Tibial artery (tissue), 4 donors: Measurements from ENCODE around the gene FAM187B.

Source experiments
- DNase-seq, 2 donors: peaks; one replicate each; pipeline ENCODE4 v3.0.0-alpha.2; 2019
- H3K27ac ChIP-seq, 2 donors: fragments of 200-600 bp; sonication (generic) in 1 of 2; 1 replicate in 1 of 2; 2 replicates in 1 of 2; pipeline ENCODE4 v1.5.1; 2018 to 2019; ENCODE audit warnings: mild to moderate bottlenecking in 1 of 2
- H3K27me3 ChIP-seq, 2 donors: fragments of 200-600 bp; sonication (generic) in 1 of 2; one replicate each; pipeline versions ENCODE4 v1.5.1 to v1.6.0; 2016 to 2019
- H3K36me3 ChIP-seq, 3 donors: fragments of 200-600 bp; sonication (generic) in 2 of 3; one replicate each; pipeline ENCODE4 v1.5.1; 2016 to 2019; ENCODE audit warnings: mild to moderate bottlenecking in 2 of 3
- H3K4me1 ChIP-seq, 4 donors: fragments of 200-600 bp; sonication (generic) in 2 of 4; 1 replicate in 3 of 4; 2 replicates in 1 of 4; pipeline ENCODE4 v1.5.1; 2016 to 2019
- H3K4me3 ChIP-seq, 2 donors: fragments of 200-600 bp; sonication (generic) in 1 of 2; 1 replicate in 1 of 2; 2 replicates in 1 of 2; pipeline ENCODE4 v1.5.1; 2018 to 2019; ENCODE audit warnings: mild to moderate bottlenecking in 2 of 2
- H3K9me3 ChIP-seq, 3 donors: fragments of 200-600 bp; sonication (generic) in 1 of 3; one replicate each; pipeline ENCODE4 v1.5.1; 2016 to 2019
- intact Hi-C: fragments of 100-400 bp; cut with DNase I; formaldehyde crosslinking; loops from one replicate; pipeline ENCODE4 v1.15.0; 2023; ENCODE audit warnings: low total_unique reads
- TF ChIP-seq, protein P1 (sequence below), 2 experiments: fragments of 200-600 bp in 1 of 2; fragments of 450-650 bp in 1 of 2; IDR thresholded peaks; one replicate each; pipeline ENCODE4 v1.5.1; 2017 to 2019; ENCODE audit warnings: antibody characterized with exemption in 2 of 2, mild to moderate bottlenecking in 1 of 2, moderate library complexity in 1 of 2

Gene FAM187B

DNA sequence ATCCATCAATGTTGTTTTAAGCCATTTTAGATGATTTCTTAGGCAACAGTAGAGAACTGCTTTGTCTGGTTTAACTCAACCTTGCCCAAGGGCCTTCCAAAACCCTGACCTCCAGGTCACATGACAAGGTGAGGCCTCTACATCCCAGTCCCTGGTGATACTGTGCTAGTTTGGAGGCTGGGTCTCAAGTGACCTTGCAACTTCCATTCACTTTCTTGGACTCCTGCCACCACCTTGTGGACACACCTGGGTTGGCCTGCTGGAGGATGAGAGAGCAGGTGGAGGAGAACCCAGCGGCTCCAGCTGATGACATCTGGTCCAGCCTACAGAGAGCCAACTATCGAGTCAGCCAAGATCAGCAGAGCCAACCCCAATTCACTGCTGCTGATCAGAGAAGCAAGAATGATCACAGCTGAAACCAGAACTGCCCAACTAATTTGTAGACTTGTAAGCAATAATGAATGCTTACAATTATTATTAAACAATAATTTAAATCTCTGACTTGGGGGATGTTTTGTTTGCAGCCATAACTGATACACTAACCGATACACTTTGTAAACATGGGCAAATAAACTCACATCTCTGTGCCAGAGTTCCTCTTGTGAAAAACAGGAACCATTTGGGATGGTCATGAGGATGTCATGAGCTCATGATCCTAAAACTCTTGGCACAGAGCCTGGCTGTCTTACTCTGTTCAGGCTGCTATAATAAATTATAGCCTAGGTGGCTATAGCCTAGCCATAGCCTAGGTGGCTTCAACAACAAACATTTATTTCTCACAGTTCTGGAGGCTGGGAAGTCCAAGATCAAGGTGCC is 11.5 kb downstream of the FAM187B start:
- peak in 1 of 2 donors; percentile 52 for DNase-seq
- Histone ChIP-seq H3K4me3 (no peak overlapping the region), H3K36me3 (no peaks in the 10 kb centered on the region), H3K27ac (no peak overlapping the region), H3K9me3 (peaks cover 0 to 3% (median 0%) of the 10 kb centered on the region in 3 donors), H3K27me3 (peaks cover 0 to 5% of the 10 kb centered on the region in 2 donors), H3K4me1 (peaks cover 0 to 17% (median 7%) of the 10 kb centered on the region in 4 donors)
- TF ChIP-seq, protein P1, sequence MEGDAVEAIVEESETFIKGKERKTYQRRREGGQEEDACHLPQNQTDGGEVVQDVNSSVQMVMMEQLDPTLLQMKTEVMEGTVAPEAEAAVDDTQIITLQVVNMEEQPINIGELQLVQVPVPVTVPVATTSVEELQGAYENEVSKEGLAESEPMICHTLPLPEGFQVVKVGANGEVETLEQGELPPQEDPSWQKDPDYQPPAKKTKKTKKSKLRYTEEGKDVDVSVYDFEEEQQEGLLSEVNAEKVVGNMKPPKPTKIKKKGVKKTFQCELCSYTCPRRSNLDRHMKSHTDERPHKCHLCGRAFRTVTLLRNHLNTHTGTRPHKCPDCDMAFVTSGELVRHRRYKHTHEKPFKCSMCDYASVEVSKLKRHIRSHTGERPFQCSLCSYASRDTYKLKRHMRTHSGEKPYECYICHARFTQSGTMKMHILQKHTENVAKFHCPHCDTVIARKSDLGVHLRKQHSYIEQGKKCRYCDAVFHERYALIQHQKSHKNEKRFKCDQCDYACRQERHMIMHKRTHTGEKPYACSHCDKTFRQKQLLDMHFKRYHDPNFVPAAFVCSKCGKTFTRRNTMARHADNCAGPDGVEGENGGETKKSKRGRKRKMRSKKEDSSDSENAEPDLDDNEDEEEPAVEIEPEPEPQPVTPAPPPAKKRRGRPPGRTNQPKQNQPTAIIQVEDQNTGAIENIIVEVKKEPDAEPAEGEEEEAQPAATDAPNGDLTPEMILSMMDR (IDR thresholded peaks at IDR 0.05): no peak
- intact Hi-C loops: no loop called here

DNA sequence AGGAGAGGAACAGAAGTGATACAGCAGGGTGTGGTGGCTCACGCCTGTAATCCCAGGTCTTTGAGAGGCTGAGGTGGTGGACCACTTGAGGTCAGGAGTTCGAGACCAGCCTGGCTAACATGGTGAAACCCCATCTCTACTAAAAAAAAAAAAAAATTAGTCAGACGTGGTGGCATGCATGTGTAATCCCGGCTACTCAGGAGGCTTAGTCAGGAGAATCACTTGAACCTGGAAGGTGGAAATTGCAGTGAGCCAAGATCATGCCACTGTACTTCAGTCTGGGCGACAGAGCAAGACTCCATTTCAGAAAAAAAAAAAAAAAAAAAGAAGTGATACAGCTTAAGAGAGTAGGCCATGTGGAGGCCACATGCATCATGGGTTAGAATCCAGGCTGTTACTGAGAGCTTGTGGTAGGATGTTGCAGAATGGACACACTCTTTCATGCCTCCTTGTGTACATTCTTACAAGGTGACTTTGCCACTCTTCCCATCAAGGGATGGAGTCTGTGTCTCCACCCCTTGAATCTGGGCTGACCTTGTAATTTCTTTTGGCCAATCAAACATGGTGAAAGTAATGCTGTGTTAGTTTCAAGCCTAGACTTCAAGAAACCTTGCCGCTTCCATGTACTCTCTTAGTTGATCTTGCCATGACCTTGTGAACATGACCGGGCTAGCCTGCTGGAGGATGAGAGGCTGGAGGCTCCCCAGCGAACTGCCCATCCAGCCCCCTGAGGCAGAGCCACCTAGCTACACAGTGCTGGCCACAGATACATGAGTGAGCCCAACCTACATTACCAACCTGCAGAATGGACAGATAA is 12.3 kb downstream of the FAM187B start:
- Histone ChIP-seq H3K4me1 (peaks cover 0 to 17% (median 7%) of the 10 kb centered on the region in 4 donors), H3K27ac (no peak overlapping the region), H3K36me3 (no peaks in the 10 kb centered on the region), H3K4me3 (no peak overlapping the region), H3K9me3 (peaks cover 0 to 3% (median 0%) of the 10 kb centered on the region in 3 donors), H3K27me3 (peaks cover 0 to 5% of the 10 kb centered on the region in 2 donors)
- no peak for DNase-seq
- TF ChIP-seq, protein P1 (IDR thresholded peaks at IDR 0.05): no peak
- intact Hi-C loops: no loop called here

DNA sequence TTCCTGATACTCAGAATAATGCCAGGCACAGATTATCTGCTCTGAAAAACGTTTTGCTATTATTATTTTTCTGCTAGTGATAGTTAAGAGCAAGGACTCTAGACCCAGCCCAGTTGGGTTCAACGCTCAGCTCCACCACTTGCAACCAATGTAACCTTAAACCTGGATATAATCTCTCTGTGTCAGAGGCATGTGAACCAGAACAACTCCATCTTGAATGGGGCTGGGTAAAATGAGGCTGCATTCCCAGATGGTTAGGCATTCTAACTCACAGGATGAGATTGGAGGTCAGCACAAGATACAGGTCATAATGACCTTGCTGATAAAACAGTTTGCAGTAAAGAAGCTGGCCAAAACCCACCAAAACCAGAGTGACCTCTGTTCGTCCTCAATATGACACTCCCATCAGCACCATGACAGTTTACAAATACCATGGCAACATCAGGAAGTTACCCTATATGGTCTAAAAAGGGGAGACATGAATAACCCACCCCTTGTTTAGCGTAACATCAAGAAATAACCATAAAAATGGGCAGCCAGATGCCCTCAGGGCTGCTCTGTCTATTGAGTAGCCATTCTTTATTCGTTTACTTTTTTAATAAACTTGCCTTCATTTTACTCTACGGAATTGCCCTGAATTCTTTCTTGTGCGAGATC is 13.6 kb downstream of the FAM187B start:
- TF ChIP-seq, protein P1 (IDR thresholded peaks at IDR 0.05): no peak
- H3K4me3 ChIP-seq: no peak overlapping the region
- no peak overlapping the region for H3K27ac ChIP-seq
- intact Hi-C loops: no loop called here
- peaks cover 0 to 17% (median 7%) of the 10 kb centered on the region in 4 donors for H3K4me1 ChIP-seq
- no peaks in the 10 kb centered on the region for H3K36me3 ChIP-seq
- peaks cover 0 to 7% of the 10 kb centered on the region in 2 donors for H3K27me3 ChIP-seq
- DNase-seq: no peak
- peaks cover 0 to 3% (median 0%) of the 10 kb centered on the region in 3 donors for H3K9me3 ChIP-seq

DNA sequence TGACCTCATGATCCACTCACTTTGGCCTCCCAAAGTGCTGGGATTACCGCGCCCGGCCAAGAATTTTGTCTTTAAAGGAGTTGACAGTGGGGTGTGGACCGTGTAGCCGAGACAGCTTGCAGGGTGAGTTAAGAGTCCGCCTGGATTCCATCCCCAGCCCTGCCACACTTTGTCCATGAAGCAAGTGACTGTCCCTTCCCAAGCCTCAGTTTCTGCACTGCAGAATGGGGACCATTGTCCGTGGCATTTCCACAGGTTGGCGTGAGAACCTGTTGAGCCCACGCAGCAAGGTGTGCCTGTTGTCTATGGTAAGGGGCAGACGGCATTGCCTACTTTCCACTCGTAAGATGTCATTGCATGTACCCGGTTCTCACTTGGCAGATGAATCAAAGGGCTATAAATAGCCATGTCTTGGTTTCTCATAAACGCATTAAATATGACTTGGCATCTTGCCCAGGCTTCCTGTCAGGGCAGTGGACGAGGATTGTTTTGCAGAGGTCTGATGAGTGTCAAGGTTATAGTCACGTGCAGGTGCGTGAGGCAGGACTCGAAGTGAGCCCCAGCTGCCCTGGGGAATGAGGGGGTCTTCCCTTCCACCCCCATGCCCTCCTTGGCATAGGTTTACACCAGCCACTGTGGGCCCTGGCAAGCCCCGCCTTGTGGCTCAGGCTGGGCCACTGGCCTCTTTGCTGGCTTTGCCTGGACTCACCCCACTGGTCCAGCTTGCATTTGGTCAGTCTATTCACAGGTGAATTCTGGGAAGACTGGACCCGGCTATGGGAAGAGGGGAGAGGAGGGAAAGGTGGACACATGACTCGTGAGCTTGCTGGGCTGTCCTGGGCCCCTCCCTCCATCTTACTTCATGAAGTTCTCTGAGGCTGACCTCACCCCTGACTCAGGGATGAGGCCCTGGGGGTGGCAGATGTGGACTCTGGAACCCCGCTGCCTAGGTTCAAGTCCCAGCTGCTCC is 14.6 kb downstream of the FAM187B start:
- peaks cover 0 to under 1% (median 0%) of the 10 kb centered on the region in 3 donors for H3K9me3 ChIP-seq
- no peak overlapping the region for H3K4me3 ChIP-seq
- H3K27me3 ChIP-seq: peaks cover 0 to 13% of the 10 kb centered on the region in 2 donors
- intact Hi-C loops: no loop called here
- H3K4me1 ChIP-seq: peaks cover 0 to 17% (median 7%) of the 10 kb centered on the region in 4 donors
- peak; percentile 76 to 82 for DNase-seq
- no peaks in the 10 kb centered on the region for H3K36me3 ChIP-seq
- TF ChIP-seq, protein P1 (IDR thresholded peaks at IDR 0.05): no peak
- H3K27ac ChIP-seq: peak overlapping the region; percentile 36 to 37
